Left lobe of liver (tissue), 2 donors: ENCODE data around the gene TBC1D22A. TPM values are rescaled to one million over a fixed set of nuclear protein-coding genes. Genes with fewer than 3 reads are reported as not detected.
A peak's percentile ranks its signal among the peaks of the same experiment; 100 is the strongest.
"Not testable (repeated sequence)": the region's sequence is repeated elsewhere in the genome, so short reads cannot be mapped to it uniquely, and the experiment has no call there.

Source experiments
- ATAC-seq: fragments of 200-7000 bp; cut with Tn5 transposase; one replicate; pipeline ENCODE4 v1.9.1; 2020; ENCODE audit warnings: mild to moderate bottlenecking, moderate library complexity
- DNase-seq: peaks from one replicate; pipeline ENCODE4 v3.0.0-alpha.2; 2020; ENCODE audit warnings: low spot score
- total RNA-seq: library from RNA; stranded (reverse); gene quantifications from one replicate; pipeline ENCODE4 v1.2.1, GENCODE V29; 2021
- donor health status: DM: no; HTN: no; CAD: no; lungs with moderate emphysema.
- donor health status: DM: no; HTN: yes; CAD: no.

The TBC1D22A gene
- total RNA-seq, 1 donor from 2014 or later, result 12.4 TPM

GRCh38 chr22:47102081-47102480 lies 339.6 kb downstream of the TBC1D22A start:
- ATAC-seq, result no peak
- no peak for DNase-seq

- no peak for DNase-seq
- ATAC-seq, result no peak
Measured at GRCh38 chr22:47102648-47103047, 340.2 kb downstream of the TBC1D22A start.

GRCh38 chr22:47105085-47105484 lies 342.6 kb downstream of the TBC1D22A start:
- ATAC-seq (no peak), DNase-seq (no peak)

GRCh38 chr22:47106806-47107205 lies 344.4 kb downstream of the TBC1D22A start:
- ATAC-seq, result no peak
- no peak for DNase-seq

DNA sequence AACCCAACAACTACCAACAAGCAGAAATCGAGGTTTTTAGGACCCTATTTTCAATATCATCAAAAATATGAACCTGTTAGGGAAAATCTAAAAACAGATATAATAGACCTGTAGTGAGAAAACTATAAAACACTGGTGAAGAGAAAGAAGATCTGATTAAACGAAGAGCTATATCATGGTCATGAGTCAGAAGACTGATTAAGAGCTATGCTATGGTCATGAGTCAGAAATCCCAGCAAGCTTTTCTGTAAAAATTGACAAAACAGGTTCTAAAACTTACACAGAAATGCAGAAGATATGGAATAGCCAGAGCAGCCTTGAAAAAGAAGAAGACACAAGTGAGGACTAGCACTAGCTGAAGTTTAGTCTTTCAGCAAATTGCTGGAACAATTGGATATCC lies 345.0 kb downstream of the TBC1D22A start:
- no peak for ATAC-seq
- no peak for DNase-seq

DNA sequence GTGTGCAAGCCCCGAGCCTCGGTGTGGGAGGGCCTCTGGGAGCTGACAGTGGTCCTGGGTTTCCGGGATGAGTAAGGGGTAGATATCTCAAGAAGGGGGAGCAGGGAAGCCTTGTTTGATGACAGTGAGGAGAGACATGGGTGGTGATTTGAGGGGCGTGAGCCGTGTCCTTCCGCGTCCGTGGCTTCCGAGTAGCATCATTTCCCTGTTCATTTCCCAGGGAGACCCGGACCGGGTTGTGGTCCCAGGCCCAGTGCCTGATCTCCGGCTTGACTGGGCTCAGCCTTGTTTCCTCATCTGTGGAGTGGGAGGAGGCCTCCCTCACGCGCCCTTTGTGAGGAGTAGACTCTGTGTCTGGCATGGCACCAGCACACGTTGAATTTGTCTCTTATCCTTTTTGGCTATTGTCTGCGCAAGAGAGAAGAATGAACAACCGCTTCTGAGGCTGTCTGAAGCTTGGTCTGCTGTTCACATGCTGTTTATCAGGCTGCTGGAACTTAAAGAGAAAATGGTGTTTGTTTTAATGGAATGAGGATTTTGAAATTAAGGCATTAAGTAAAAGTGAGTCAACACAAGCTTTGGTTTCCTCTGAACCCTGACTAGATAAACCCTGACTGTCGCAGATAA lies 348.5 kb downstream of the TBC1D22A start:
- no peak for DNase-seq

GRCh38 chr22:47111626-47112581 lies 349.5 kb downstream of the TBC1D22A start:
- ATAC-seq, result no peak
- no peak for DNase-seq

More for the DNA sequence above, 348.5 kb downstream of the TBC1D22A start:
- ATAC-seq, result no peak

DNA sequence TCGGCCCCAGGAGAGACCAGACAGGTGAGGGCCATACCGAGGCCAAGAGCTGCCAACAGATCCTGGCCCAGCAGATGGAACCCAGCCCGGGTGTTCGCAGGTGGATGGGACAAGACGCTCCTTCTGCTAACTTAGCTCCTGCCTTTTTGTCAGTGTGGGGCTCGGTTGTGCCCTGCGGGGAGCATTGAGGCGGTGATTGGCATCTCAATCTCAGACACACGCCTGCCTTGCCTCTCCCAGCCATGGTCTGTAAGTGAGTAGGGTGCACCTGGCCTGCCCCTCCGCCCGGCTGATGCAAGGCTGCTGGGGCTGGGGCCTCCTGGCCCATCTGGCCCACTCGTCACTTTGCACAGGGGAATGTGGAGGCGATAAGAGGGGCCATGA lies 350.1 kb downstream of the TBC1D22A start:
- no peak for DNase-seq
- no peak for ATAC-seq

DNA sequence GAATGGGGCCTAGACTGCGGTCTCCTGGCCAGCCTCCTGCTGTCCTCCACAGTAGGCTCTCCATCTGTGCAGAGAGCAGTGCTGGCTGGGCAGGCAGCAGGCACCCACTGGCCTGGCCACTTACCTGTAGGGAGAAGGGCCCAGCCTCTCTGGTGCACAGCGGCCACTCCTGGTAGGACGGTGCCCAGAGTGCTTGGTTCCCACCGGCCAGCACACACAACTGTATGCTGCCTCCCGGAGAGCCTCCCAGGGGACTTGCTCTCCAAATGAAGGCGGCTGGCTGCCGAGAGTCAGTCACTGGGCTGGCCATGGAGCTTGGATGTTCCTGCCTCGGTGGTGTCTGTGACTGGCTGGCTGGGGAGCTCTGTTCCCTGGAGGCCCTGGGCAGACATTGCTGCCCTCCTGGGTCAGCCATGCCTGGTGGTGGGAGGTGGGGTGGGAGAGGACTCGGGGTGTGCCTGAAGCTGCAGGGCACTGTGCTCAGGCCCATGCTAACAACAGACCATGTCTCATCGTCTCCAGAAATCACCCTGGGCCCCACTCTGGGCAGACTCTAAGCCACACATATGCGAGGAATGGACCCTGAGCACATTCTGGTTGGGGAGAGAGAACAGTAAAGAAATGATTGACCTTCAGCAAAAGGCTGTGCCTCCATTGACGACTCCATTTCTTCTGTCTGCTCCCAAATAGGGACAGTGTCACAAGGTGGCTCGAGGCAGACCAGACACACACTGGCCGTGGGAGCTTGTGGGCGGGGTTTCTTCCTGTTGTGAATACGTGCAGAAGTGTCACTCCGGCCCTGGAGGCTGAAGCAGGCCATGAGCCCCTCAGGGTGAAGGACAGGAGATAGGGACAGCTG lies 350.8 kb downstream of the TBC1D22A start:
- DNase-seq (no peak), ATAC-seq (no peak)

DNA sequence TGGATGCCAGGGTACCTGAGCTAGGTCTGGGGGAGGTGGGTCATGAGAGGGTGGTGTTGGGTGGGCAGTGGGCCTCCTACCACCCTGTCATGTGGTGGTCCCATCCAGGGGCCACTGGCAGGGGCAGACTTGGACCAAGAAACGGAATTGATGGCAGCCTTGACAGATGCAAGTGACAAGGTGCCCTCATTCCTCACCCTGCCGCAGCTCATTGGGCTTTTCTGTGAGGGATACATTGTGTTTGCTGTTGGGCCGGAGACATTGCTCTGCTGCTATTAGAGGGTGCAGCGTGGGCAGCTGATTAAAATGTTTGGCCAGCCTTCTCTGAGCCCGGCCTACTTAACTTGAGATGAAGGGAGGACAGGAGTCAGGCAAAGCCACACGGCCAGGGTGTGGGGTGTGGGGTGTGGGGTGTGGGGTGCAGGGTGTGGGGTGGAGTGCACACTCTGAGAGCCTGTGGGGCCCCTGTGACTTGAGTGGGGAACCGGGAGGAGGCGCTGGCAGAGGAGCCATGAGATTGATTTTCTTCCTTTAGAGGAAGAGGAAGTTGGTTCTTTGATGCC lies 351.5 kb downstream of the TBC1D22A start:
- no peak for DNase-seq
- ATAC-seq, result no peak

DNA sequence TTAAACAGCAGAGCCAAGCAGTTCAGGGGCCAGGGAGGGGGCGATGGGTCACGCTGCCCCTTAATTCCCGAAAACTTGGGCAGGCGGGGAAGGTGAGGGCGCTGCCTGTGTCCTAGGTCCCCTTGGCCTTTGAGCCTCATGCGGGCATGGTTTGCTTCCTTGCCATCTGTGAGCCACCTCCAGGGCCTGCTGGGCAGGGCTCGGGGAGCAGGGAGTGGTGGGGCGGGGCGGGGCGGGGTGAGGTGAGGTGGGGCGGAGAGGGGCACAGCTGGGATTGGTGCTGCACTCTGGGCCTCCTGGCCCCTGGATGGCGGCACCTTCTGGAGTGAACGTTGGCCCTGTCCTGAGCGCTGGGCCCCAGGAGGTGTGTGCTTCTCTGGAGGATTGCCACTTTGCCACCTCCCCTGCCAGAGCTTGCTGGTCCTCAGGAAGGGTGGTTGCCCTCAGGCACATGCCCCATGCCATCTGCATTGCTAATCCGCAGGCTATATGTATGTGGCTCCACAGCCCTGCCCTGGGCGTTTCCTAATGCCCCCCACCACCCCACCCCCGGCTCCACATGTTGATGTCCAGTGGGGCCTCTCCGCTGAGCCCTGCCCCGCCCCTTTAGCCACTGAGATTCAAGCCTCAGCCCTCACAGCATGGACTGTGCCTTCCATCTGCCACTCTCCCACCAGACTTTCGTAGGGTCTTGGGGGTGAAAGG lies 352.5 kb downstream of the TBC1D22A start:
- DNase-seq (no peak), ATAC-seq (no peak)

GRCh38 chr22:47115518-47115890 lies 353.1 kb downstream of the TBC1D22A start:
- DNase-seq, result no peak

DNA sequence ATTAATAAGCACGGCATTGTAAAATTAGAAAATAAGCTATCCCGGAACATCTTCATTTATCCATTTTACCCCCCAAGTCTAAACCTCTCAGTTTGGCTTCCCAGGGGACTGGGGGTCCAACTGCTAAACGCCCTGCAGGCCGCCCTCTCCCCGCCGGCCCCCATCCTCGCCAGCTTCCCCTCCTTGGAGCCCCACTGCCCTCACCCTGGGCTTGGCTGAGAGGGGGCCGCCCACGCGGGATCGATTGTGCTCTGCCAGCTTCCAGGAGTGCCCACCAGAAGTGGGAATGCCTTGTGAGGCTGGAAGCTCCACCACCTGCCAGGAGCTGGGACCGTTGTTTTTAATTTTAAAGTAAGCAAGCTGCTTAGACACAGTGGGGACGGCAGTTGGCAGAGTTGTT lies 353.5 kb downstream of the TBC1D22A start:
- DNase-seq (no peak), ATAC-seq (no peak)

More at GRCh38 chr22:47115518-47115890, 353.1 kb downstream of the TBC1D22A start:
- no peak for ATAC-seq

DNA sequence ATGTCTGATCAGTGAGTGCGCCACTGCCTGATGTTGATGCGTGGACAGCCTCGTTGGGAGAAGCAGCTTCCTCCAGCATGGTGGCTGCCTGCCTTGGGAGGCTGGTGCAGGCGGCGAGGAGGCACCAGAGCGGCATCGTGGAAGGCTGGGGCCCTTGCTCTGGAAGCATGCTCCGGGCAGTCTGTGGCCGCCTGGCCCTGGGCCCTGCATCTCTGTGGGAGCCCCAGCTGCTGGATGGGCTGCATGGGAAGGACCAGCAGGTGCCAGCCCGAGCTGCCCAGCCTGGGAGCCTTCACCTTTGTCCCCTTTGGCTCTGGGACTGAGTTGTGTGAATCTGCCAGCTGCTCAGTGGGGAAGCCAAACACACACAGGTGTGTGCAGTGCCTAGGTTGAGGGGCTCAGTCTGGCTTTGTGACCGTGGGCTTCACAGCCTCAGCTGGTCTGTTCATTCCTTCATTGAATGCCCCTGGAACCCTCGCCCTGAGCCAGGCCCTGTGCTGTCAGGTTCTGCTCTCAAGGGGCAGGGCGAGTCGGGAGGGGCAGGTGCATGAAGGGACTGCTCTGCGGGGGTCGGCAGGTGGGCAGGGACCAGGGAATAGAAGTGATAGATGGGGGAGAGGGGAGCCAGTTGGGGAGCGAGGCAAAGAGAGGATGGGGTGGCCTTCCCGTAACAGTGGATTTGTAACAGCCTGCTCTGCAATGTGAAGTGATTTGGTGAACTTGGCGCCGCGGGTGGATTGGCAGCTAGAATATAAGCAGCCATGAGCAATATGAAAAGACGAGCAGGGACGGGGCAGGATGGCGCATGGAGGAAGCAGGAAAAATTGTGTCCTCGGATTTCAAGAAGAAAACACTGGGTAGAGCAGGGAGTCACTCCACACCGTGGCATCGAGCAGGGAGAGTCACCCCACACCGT lies 354.2 kb downstream of the TBC1D22A start:
- ATAC-seq, result peak; percentile 94
- peak; percentile 68 for DNase-seq

- not testable (repeated sequence) for DNase-seq, ATAC-seq
Measured at GRCh38 chr22:47117442-47117841, 355.0 kb downstream of the TBC1D22A start.

- no peak for DNase-seq
- no peak for ATAC-seq
Measured at GRCh38 chr22:47119181-47119580, 356.7 kb downstream of the TBC1D22A start.

GRCh38 chr22:47120399-47120798 lies 357.9 kb downstream of the TBC1D22A start:
- no peak for DNase-seq
- ATAC-seq, result no peak

- DNase-seq (no peak), ATAC-seq (no peak)
Measured at GRCh38 chr22:47121791-47122190, 359.3 kb downstream of the TBC1D22A start.

DNA sequence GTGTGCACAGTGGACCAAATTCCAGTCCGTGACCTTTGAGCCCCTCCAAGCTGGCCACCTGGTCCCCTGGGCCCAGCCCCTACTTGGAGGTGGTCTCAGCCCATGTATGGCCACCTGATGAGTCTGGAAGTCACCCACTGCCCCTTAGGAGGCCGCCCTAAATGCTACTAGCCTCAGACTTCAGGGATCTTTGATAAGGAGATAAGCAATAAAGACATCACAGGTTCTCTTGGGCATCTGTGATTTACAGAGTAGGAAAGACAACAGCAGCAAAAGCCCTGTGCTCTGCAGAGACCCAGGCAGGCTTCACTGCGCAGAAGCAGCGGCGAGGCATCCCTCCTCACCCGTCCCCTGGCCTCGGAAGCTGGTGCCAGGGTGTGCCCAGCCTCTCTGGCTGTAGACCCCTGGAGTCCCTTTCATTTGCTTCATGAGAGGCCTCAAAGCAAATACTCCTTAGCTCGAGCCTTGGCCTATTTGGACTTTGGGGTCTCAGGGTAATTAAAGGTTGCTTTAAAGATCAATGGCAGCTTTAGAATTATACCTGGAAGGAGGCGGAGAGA lies 360.1 kb downstream of the TBC1D22A start:
- no peak for DNase-seq
- no peak for ATAC-seq
